ENCODE results near the gene ANK3.
"Not testable (repeated sequence)": the region's sequence is repeated elsewhere in the genome, so short reads cannot be mapped to it uniquely, and the experiment has no call there.

The ANK3 gene

DNA sequence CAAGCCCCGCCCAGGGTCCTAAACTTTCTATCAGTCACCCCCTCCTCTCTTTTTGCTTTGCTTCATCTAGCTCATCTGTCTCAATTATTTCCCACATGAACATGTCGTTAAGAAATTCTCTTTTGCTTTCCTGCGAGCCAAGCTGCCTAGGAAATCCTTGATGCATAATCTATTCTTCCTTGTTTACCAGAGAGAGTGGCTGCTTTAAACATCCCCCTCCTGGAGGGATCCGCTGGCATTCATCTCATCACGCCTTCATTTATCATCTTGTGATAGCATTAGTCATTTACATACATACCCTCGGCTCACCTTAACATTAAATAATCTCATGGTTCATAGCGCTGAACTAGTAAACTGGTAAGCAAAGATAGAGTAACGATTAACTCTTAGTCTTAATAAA lies 96.7 kb downstream of the ANK3 start:
- DNase-seq (ENCODE audit: extremely low read depth, low read depth) = no peak
- TF ChIP-seq, protein P1, sequence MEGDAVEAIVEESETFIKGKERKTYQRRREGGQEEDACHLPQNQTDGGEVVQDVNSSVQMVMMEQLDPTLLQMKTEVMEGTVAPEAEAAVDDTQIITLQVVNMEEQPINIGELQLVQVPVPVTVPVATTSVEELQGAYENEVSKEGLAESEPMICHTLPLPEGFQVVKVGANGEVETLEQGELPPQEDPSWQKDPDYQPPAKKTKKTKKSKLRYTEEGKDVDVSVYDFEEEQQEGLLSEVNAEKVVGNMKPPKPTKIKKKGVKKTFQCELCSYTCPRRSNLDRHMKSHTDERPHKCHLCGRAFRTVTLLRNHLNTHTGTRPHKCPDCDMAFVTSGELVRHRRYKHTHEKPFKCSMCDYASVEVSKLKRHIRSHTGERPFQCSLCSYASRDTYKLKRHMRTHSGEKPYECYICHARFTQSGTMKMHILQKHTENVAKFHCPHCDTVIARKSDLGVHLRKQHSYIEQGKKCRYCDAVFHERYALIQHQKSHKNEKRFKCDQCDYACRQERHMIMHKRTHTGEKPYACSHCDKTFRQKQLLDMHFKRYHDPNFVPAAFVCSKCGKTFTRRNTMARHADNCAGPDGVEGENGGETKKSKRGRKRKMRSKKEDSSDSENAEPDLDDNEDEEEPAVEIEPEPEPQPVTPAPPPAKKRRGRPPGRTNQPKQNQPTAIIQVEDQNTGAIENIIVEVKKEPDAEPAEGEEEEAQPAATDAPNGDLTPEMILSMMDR (IDR thresholded peaks at IDR 0.05; ENCODE audit: low read depth, low read length) = no peak

DNA sequence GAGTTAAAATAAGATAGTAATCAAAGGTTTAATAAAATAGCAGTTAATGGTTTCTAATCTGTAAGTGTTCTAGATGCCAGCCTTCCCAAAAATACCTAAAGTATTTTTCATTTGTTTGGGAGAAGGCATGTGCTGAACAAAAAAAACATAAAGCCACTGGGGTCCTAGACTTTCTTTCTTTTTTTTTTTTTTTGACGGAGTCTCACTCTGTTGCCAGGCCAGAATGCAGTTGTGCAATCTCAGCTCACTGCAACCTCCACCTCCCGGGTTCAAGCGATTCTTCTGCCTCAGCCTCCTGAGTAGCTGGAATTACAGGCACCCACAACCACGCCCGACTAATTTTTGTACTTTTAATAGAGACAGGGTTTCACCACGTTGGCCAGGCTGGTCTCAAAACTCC lies 97.1 kb downstream of the ANK3 start:
- DNase-seq (ENCODE audit: extremely low read depth, low read depth) = not testable (repeated sequence)

DNA sequence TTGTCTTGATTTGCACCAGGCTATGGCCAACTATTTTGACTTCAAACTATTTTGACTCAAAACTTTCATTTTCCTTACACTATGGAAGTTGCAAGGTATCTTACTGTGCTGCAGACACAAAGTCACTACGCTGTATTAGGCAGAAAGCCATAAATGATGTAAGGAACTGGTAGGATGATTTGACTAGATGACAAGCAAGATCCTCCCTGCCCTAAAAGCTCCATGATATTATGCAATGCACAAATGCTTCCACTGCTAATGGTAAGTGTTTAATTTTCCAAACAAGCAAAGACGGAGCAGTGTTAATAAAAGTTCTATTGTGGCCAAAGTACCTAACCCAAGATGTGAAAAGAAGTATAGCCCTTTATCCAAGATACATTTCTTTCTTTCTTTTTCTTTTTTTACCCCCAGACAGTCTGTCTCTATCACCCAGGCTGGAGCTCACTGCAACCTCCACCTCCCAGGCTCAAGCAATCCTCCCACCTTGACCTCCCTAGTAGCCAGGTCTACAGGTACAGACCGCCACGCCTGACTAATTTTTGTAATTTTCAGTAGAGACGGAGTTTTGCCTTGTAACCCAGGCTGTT lies 98.2 kb downstream of the ANK3 start:
- no peak for DNase-seq (ENCODE audit: extremely low read depth, low read depth)
- TF ChIP-seq, protein P1 (IDR thresholded peaks at IDR 0.05; ENCODE audit: low read depth, low read length) = no peak

DNA sequence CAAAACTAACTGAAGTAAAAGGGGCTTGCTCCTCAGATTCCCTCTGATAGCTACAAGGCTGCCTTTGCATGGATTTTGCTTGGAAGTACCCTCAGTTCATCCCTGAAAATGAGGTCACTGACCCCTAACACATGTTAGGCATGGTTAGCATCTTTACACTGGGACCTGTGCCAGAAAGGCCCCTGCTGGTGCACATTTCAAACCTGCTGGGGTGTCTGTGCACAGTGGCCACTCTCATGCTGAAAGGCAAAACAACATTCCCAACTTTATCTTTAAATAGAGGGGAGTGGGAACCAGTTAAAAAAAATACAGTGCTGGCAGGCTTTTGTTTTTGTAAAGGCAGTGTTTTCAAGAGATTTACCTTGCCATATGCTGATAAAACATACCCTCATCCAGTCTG lies 99.1 kb downstream of the ANK3 start:
- TF ChIP-seq, protein P1 (IDR thresholded peaks at IDR 0.05; ENCODE audit: low read depth, low read length) = no peak
- DNase-seq (ENCODE audit: extremely low read depth, low read depth) = no peak

DNA sequence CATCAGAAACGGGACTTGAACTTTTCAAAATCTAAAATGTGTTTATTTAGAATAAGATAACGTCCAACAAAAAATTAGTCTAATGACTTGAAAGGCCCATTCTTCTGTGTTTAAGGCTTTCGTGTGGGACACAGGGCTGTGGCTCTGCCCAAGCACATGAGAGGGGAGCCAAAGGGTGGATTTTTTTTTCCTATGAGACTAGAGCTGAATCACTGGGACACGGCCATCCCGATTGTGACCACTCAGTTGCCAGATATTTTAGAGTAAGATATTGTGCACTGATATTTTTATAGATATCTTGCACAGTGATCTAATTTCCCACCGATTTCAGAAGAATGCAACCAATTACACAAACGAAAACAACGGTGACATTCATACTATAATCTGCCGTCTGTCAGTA lies 99.9 kb downstream of the ANK3 start:
- DNase-seq (ENCODE audit: extremely low read depth, low read depth) = no peak
- TF ChIP-seq, protein P1 (IDR thresholded peaks at IDR 0.05; ENCODE audit: low read depth, low read length) = no peak

DNA sequence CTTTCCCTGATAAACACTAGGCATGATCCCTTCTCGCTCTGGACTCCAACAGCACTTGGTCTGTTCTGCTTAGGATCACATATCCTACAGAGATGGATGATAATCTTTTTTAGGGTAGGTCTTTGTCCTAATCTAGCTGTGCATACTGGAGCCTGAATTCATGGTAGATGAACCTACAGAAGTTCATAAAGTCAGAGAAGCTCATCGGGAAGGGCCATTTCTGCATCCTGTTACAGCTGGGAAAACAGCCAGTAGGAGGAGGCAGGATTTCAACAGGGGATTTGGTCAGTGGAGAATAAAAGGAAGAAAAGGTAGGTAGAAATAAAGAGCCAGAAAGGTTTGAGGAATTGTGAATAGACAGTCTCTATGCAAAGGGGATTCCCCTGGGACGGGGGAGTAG lies 101.4 kb downstream of the ANK3 start:
- TF ChIP-seq, protein P1 (IDR thresholded peaks at IDR 0.05; ENCODE audit: low read depth, low read length) = no peak

DNA sequence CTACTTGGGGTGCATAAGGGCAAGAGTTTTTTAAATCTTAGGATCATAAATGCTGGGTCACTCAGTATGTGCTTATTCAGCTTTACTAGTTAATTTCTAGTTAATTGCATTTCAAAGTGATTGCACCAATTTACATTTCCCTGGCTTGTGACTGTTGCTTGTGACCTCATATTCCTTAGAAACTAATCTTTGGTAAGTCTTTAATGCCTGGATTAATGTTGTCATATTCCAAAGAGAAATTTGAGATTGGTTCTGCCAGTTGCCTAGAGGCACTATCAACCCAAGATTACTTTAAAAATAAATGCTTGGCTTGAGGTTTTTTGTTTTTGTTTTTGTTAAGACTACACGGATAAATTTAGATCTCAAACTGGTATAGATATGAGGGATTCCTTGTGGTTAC lies 103.1 kb downstream of the ANK3 start:
- TF ChIP-seq, protein P1 (IDR thresholded peaks at IDR 0.05; ENCODE audit: low read depth, low read length) = no peak
- no peak for DNase-seq (ENCODE audit: extremely low read depth, low read depth)

More for the DNA sequence above, 101.4 kb downstream of the ANK3 start:
- DNase-seq (ENCODE audit: extremely low read depth, low read depth) = no peak

DNA sequence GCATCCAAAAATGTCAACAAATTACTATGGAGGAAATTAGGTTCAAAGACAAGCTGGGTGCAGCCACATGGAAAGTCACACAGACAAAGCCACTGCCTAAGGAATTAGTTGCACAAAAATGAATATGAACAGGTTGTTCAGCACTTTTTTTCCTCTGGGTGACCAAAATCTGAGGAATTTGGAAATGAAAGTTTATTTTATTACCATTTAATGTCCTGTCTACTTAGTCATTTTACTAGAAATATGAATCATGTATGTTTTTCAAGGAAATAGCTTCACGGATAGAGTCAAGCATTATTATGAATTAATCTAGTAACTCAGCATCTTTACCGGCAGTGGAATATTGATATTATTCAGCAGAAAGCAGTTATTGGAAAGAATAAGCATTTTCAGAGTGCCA lies 106.3 kb downstream of the ANK3 start:
- TF ChIP-seq, protein P1 (IDR thresholded peaks at IDR 0.05; ENCODE audit: low read depth, low read length) = no peak
- no peak for DNase-seq (ENCODE audit: extremely low read depth, low read depth)
